Fibroblast of lung (primary cell): ENCODE measurements around the gene CDS1.

Experiments
- EZH2 ChIP-seq: IDR thresholded peaks from 2 replicates; pipeline ENCODE4 v1.5.1; 2012; ENCODE audit warnings: low read length, control low read depth, mild to moderate bottlenecking; ENCODE audit errors: missing control alignments
- TF ChIP-seq, protein P1 (sequence below), 2 donors: IDR thresholded peaks in 1 of 2; conservative IDR thresholded peaks in 1 of 2; 1 replicate in 1 of 2; 2 replicates in 1 of 2; pipeline ENCODE4 v1.5.1; 2011 to 2012; ENCODE audit warnings: low read length in 2 of 2, control low read depth in 1 of 2, inconsistent platforms in 1 of 2, low read depth in 1 of 2, mild to moderate bottlenecking in 1 of 2

GRCh38 chr4:84699001-84699671 is 116.2 kb downstream of the CDS1 start:
- TF ChIP-seq, protein P1, sequence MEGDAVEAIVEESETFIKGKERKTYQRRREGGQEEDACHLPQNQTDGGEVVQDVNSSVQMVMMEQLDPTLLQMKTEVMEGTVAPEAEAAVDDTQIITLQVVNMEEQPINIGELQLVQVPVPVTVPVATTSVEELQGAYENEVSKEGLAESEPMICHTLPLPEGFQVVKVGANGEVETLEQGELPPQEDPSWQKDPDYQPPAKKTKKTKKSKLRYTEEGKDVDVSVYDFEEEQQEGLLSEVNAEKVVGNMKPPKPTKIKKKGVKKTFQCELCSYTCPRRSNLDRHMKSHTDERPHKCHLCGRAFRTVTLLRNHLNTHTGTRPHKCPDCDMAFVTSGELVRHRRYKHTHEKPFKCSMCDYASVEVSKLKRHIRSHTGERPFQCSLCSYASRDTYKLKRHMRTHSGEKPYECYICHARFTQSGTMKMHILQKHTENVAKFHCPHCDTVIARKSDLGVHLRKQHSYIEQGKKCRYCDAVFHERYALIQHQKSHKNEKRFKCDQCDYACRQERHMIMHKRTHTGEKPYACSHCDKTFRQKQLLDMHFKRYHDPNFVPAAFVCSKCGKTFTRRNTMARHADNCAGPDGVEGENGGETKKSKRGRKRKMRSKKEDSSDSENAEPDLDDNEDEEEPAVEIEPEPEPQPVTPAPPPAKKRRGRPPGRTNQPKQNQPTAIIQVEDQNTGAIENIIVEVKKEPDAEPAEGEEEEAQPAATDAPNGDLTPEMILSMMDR (conservative IDR thresholded peaks at IDR 0.05 in 1 of 2, IDR thresholded peaks at IDR 0.05 in 1 of 2; ENCODE audit: low read depth in 1 of 2, low read length in 2 of 2) = no peak
- no peak for TF ChIP-seq EZH2
